GM23248 (cell line): ENCODE results near the gene C1R. TPM values are rescaled to one million over a fixed set of nuclear protein-coding genes. Genes with fewer than 3 reads are reported as not detected.
A peak's percentile ranks its signal among the peaks of the same experiment; 100 is the strongest.

Source experiments
- DNase-seq: peaks from one replicate; pipeline ENCODE4 v3.0.0-alpha.2; 2015
- H2AFZ ChIP-seq: fragments of 200-600 bp; sonication (generic); 2 replicates; pipeline ENCODE4 v1.6.1; 2016; ENCODE audit warnings: antibody characterized with exemption
- H3F3A ChIP-seq: fragments of 200-600 bp; sonication (generic); 2 replicates; pipeline ENCODE4 v1.6.1; 2016; ENCODE audit warnings: mild to moderate bottlenecking, antibody characterized with exemption, mixed run types; ENCODE audit not compliant: insufficient read depth
- H3K27ac ChIP-seq: fragments of 200-600 bp; sonication (generic); 2 replicates; pipeline ENCODE4 v1.5.1; 2016; ENCODE audit warnings: mild to moderate bottlenecking
- H3K27me3 ChIP-seq: fragments of 200-600 bp; sonication (generic); replicated peaks from 2 replicates; pipeline ENCODE4 v1.6.1; 2016; ENCODE audit warnings: mild to moderate bottlenecking; ENCODE audit not compliant: insufficient read depth
- H3K36me3 ChIP-seq: fragments of 200-600 bp; sonication (generic); 2 replicates; pipeline ENCODE4 v1.6.1; 2016; ENCODE audit warnings: low read depth, mild to moderate bottlenecking
- H3K4me1 ChIP-seq: fragments of 200-600 bp; sonication (generic); 2 replicates; pipeline ENCODE4 v1.6.1; 2016; ENCODE audit warnings: mild to moderate bottlenecking; ENCODE audit not compliant: insufficient read depth
- H3K4me2 ChIP-seq: fragments of 200-600 bp; sonication (generic); one replicate; pipeline ENCODE4 v1.6.1; 2016; ENCODE audit warnings: mild to moderate bottlenecking; ENCODE audit not compliant: unreplicated experiment
- H3K4me3 ChIP-seq: fragments of 200-600 bp; sonication (generic); 2 replicates; pipeline ENCODE4 v1.5.1; 2016; ENCODE audit warnings: mild to moderate bottlenecking
- H3K79me2 ChIP-seq: fragments of 200-600 bp; sonication (generic); 2 replicates; pipeline ENCODE4 v1.6.1; 2016; ENCODE audit warnings: mild to moderate bottlenecking; ENCODE audit not compliant: insufficient read depth
- H3K9ac ChIP-seq: fragments of 200-600 bp; sonication (generic); 2 replicates; pipeline ENCODE4 v1.6.1; 2016; ENCODE audit warnings: mild to moderate bottlenecking
- H3K9me2 ChIP-seq: fragments of 200-600 bp; sonication (generic); 2 replicates; pipeline ENCODE4 v1.6.1; 2016; ENCODE audit warnings: mixed run types, mild to moderate bottlenecking, moderate library complexity; ENCODE audit not compliant: insufficient read depth
- H3K9me3 ChIP-seq: fragments of 200-600 bp; sonication (generic); one replicate; pipeline ENCODE4 v1.6.1; 2017; ENCODE audit warnings: low read depth
- H4K20me1 ChIP-seq: fragments of 200-600 bp; sonication (generic); 2 replicates; pipeline ENCODE4 v1.6.0; 2016; ENCODE audit not compliant: insufficient read depth
- EZH2 ChIP-seq: fragments of 200-600 bp; sonication (generic); IDR thresholded peaks from 2 replicates; pipeline ENCODE4 v1.6.1; 2018; ENCODE audit warnings: antibody characterized with exemption, mild to moderate bottlenecking; ENCODE audit not compliant: insufficient read depth, poor library complexity, severe bottlenecking
- EZH2phosphoT487 ChIP-seq: fragments of 200-600 bp; sonication (generic); IDR thresholded peaks from 2 replicates; pipeline ENCODE4 v1.6.1; 2018; ENCODE audit warnings: antibody characterized with exemption, moderate library complexity, mild to moderate bottlenecking, low read depth; ENCODE audit not compliant: insufficient read depth
- WGBS, 2 experiments: methylation state at CpG; one replicate each; pipeline ENCODE4 v1.1.6; 2015 to 2017; ENCODE audit warnings: low lambda C conversion rate in 2 of 2, low coverage in 1 of 2; ENCODE audit errors: missing lambda C conversion rate in 2 of 2; 5-methylcytosine and 5-hydroxymethylcytosine counted together
- in situ Hi-C: fragments of 300-500 bp; cut with MboI; formaldehyde crosslinking; loops from 2 replicates; pipeline ENCODE4 v1.15.0; 2020
- polyA plus RNA-seq: library from polyadenylated mRNA; unstranded; fragments of >200 nt; fragmentation: Nextera tagmentation; extraction: Ambion mirVana; gene quantifications from 2 replicates; pipeline ENCODE4 v1.2.1, GENCODE V29; 2016
- total RNA-seq: library from RNA; depleted of rRNA; stranded (reverse); fragments of >200 nt; shearing (Covaris generic); gene quantifications from 2 replicates; pipeline ENCODE4 v1.2.3, GENCODE V29; 2014

Gene C1R
- total and polyA plus RNA-seq, 2 experiments from 2014 or later = 51.1 to 75.0 TPM

- H4K20me1 ChIP-seq = no peaks in the 10 kb centered on the region
- no peak overlapping the region for H3K9ac ChIP-seq
- H2AFZ ChIP-seq = no peak overlapping the region
- DNase-seq = no peak
- peaks cover 25% of the 10 kb centered on the region for H3K36me3 ChIP-seq
- no peaks in the 10 kb centered on the region for H3K9me2 ChIP-seq
- H3K27ac ChIP-seq = no peak overlapping the region
- TF ChIP-seq EZH2phosphoT487 (no peak), EZH2 (no peak)
- peaks cover 8% of the 10 kb centered on the region; the same call in 1 of the 2 replicates for H3K79me2 ChIP-seq
- in situ Hi-C loops = no loop called here
- H3K9me3 ChIP-seq = no peaks in the 10 kb centered on the region
- H3K4me2 ChIP-seq = no peak overlapping the region
- WGBS, 2 experiments = 89 to 93% methylated on average over 7 of the region's 7 CpGs
- H3F3A ChIP-seq = 0 out of 2 replicates have a peak, but pooled peaks cover under 1% of the 10 kb centered on the region
- H3K27me3 ChIP-seq = no peaks in the 10 kb centered on the region
- H3K4me3 ChIP-seq = no peak overlapping the region
- H3K4me1 ChIP-seq = peaks cover 9% of the 10 kb centered on the region
These were observed 27.1 kb downstream of the C1R start for GRCh38 chr12:7065073-7065623.

GRCh38 chr12:7064516-7064915, 27.7 kb downstream of the C1R start:
- Histone ChIP-seq H3K79me2 (peaks cover 8% of the 10 kb centered on the region; the same call in 1 of the 2 replicates), H3K4me2 (no peak overlapping the region), H3K9me2 (no peaks in the 10 kb centered on the region), H4K20me1 (no peaks in the 10 kb centered on the region), H3K9ac (no peak overlapping the region), H3K4me1 (peaks cover 14% of the 10 kb centered on the region), H3K36me3 (peaks cover 25% of the 10 kb centered on the region), H3K4me3 (no peak overlapping the region), H3K9me3 (no peaks in the 10 kb centered on the region), H3F3A (peaks cover 3% of the 10 kb centered on the region; the same call in 1 of the 2 replicates), H3K27ac (no peak overlapping the region), H3K27me3 (no peaks in the 10 kb centered on the region), H2AFZ (no peak overlapping the region)
- WGBS, 2 experiments = 71 to 79% methylated on average over 3 of the region's 3 CpGs
- in situ Hi-C loops = no loop called here
- TF ChIP-seq EZH2phosphoT487 (no peak), EZH2 (no peak)
- no peak for DNase-seq

- DNase-seq = no peak
- H3K4me3 ChIP-seq = peak overlapping the region; percentile 81
- H3K9me3 ChIP-seq = no peaks in the 10 kb centered on the region
- H3K79me2 ChIP-seq = peaks cover 8% of the 10 kb centered on the region; the same call in 1 of the 2 replicates
- no peaks in the 10 kb centered on the region for H3K9me2 ChIP-seq
- in situ Hi-C loops = no loop called here
- peaks cover 3% of the 10 kb centered on the region; the same call in 1 of the 2 replicates for H3F3A ChIP-seq
- peaks cover 25% of the 10 kb centered on the region; the same call in 1 of the 2 replicates for H3K36me3 ChIP-seq
- H4K20me1 ChIP-seq = no peaks in the 10 kb centered on the region
- no peak for TF ChIP-seq EZH2
- TF ChIP-seq EZH2phosphoT487 = no peak
- H3K4me1 ChIP-seq = peaks cover 14% of the 10 kb centered on the region
- peak overlapping the region; percentile 87 for H3K9ac ChIP-seq
- H3K27ac ChIP-seq = peak overlapping the region; percentile 89
- WGBS, 2 experiments = 75 to 77% methylated on average over 7 of the region's 7 CpGs
- peak overlapping the region; percentile 98 for H3K4me2 ChIP-seq
- H2AFZ ChIP-seq = peak overlapping the region; percentile 86
- no peaks in the 10 kb centered on the region for H3K27me3 ChIP-seq
These were observed 30.6 kb downstream of the C1R start for GRCh38 chr12:7061596-7061995.

GRCh38 chr12:7061138-7061537, 31.1 kb downstream of the C1R start:
- H3K27me3 ChIP-seq = no peaks in the 10 kb centered on the region
- no peaks in the 10 kb centered on the region for H3K9me3 ChIP-seq
- peak overlapping the region; percentile 87 for H3K9ac ChIP-seq
- 7 to 9% methylated on average over 13 of the region's 13 CpGs for WGBS, 2 experiments
- H3K4me2 ChIP-seq = peak overlapping the region; percentile 98
- no peaks in the 10 kb centered on the region for H3K9me2 ChIP-seq
- H3K4me3 ChIP-seq = peak overlapping the region; percentile 81
- DNase-seq = peak; percentile 63
- in situ Hi-C loops = no loop called here
- no peaks in the 10 kb centered on the region for H4K20me1 ChIP-seq
- no peak for TF ChIP-seq EZH2phosphoT487
- TF ChIP-seq EZH2 = no peak
- peak overlapping the region; percentile 89 for H3K27ac ChIP-seq
- H3K4me1 ChIP-seq = peaks cover 14% of the 10 kb centered on the region
- H2AFZ ChIP-seq = peak overlapping the region; percentile 86
- H3K79me2 ChIP-seq = peaks cover 8% of the 10 kb centered on the region; the same call in 1 of the 2 replicates
- peaks cover 20% of the 10 kb centered on the region; the same call in 1 of the 2 replicates for H3K36me3 ChIP-seq
- H3F3A ChIP-seq = peaks cover 3% of the 10 kb centered on the region; the same call in 1 of the 2 replicates
